ENCODE data around the gene DMXL1. TPM values are rescaled to one million over a fixed set of nuclear protein-coding genes. Genes with fewer than 3 reads are reported as not detected.
"Not testable (repeated sequence)": the region's sequence is repeated elsewhere in the genome, so short reads cannot be mapped to it uniquely, and the experiment has no call there.

DMXL1 gene
- total RNA-seq, 1 donor from 2014 or later, result 22.3 TPM

- intact Hi-C loops (cut with micrococcal nuclease), result no loop called here
- no peaks in the 10 kb centered on the region for H3K9me3 ChIP-seq (replicated peaks)
- TF ChIP-seq CTCF (IDR thresholded peaks at IDR 0.05; ENCODE audit: borderline replicate concordance), result no peak
These were observed 384 bp upstream of the DMXL1 start for GRCh38 chr5:119070578-119070827.

GRCh38 chr5:119071561-119071995 is 691 bp downstream of the DMXL1 start:
- peak overlapping the region; percentile 98 for H3K27ac ChIP-seq (replicated peaks)
- no peak for TF ChIP-seq CTCF (IDR thresholded peaks at IDR 0.05; ENCODE audit: borderline replicate concordance)
- H3K4me1 ChIP-seq, result peaks cover 58% of the 10 kb centered on the region
- intact Hi-C loops (cut with micrococcal nuclease), result no loop called here
- H3K27me3 ChIP-seq (ENCODE audit: low read depth), result no peaks in the 10 kb centered on the region
- H3K4me3 ChIP-seq, result peak overlapping the region; percentile 78
- H3K36me3 ChIP-seq, result no peaks in the 10 kb centered on the region
- no peak for DNase-seq
- no peaks in the 10 kb centered on the region for H3K9me3 ChIP-seq (replicated peaks)

More at GRCh38 chr5:119070578-119070827, 384 bp upstream of the DMXL1 start:
- no peaks in the 10 kb centered on the region for H3K36me3 ChIP-seq
- no peaks in the 10 kb centered on the region for H3K27me3 ChIP-seq (ENCODE audit: low read depth)
- peak overlapping the region; percentile 78 for H3K4me3 ChIP-seq
- H3K4me1 ChIP-seq, result peaks cover 49% of the 10 kb centered on the region
- peak; percentile 83 for DNase-seq
- peak overlapping the region; percentile 98 for H3K27ac ChIP-seq (replicated peaks)

GRCh38 chr5:119072496-119072895 is 1.6 kb downstream of the DMXL1 start:
- TF ChIP-seq CTCF (IDR thresholded peaks at IDR 0.05; ENCODE audit: borderline replicate concordance), result no peak
- H3K27ac ChIP-seq (replicated peaks), result peak overlapping the region; percentile 98
- no peak for DNase-seq
- intact Hi-C loops (cut with micrococcal nuclease), result no loop called here
- H3K27me3 ChIP-seq (ENCODE audit: low read depth), result no peaks in the 10 kb centered on the region
- no peaks in the 10 kb centered on the region for H3K36me3 ChIP-seq
- H3K4me3 ChIP-seq, result peak overlapping the region; percentile 78
- no peaks in the 10 kb centered on the region for H3K9me3 ChIP-seq (replicated peaks)
- H3K4me1 ChIP-seq, result peaks cover 67% of the 10 kb centered on the region

- intact Hi-C loops (cut with micrococcal nuclease); H3K27ac ChIP-seq (replicated peaks); DNase-seq; H3K4me3 ChIP-seq; H3K9me3 ChIP-seq (replicated peaks); H3K27me3 ChIP-seq (ENCODE audit: low read depth); H3K36me3 ChIP-seq: not testable (repeated sequence)
- peaks cover 77% of the 10 kb centered on the region for H3K4me1 ChIP-seq
These were observed 3.0 kb downstream of the DMXL1 start for GRCh38 chr5:119073746-119074337.

- H3K4me1 ChIP-seq, result peaks cover 83% of the 10 kb centered on the region
- intact Hi-C loops (cut with micrococcal nuclease), result no loop called here
- no peaks in the 10 kb centered on the region for H3K27me3 ChIP-seq (ENCODE audit: low read depth)
- no peak for TF ChIP-seq CTCF (IDR thresholded peaks at IDR 0.05; ENCODE audit: borderline replicate concordance)
- DNase-seq, result no peak
- no peaks in the 10 kb centered on the region for H3K9me3 ChIP-seq (replicated peaks)
- no peak overlapping the region for H3K4me3 ChIP-seq
- H3K27ac ChIP-seq (replicated peaks), result no peak overlapping the region
- no peaks in the 10 kb centered on the region for H3K36me3 ChIP-seq
These were observed 3.5 kb downstream of the DMXL1 start for GRCh38 chr5:119074419-119074818.

GRCh38 chr5:119075269-119075668 is 4.4 kb downstream of the DMXL1 start:
- H3K4me3 ChIP-seq; H3K27ac ChIP-seq (replicated peaks); H3K27me3 ChIP-seq (ENCODE audit: low read depth); intact Hi-C loops (cut with micrococcal nuclease); H3K9me3 ChIP-seq (replicated peaks); DNase-seq; H3K36me3 ChIP-seq: not testable (repeated sequence)
- peaks cover 83% of the 10 kb centered on the region for H3K4me1 ChIP-seq

Data from left ventricle myocardium inferior (tissue), 1 donor.